Stimulated activated CD4-positive, alpha-beta T cell treated with anti-CD3 and anti-CD28 coated beads, Interleukin-2, amount 100 ng/mL, for 48 hours (primary cell): ENCODE data around the gene OR1S1.
"Not testable (repeated sequence)": the region's sequence is repeated elsewhere in the genome, so short reads cannot be mapped to it uniquely, and the experiment has no call there.

Source experiments
- DNase-seq, 2 donors: peaks; one replicate each; pipeline ENCODE4 v3.0.0-alpha.2; 2020

Gene OR1S1

DNA sequence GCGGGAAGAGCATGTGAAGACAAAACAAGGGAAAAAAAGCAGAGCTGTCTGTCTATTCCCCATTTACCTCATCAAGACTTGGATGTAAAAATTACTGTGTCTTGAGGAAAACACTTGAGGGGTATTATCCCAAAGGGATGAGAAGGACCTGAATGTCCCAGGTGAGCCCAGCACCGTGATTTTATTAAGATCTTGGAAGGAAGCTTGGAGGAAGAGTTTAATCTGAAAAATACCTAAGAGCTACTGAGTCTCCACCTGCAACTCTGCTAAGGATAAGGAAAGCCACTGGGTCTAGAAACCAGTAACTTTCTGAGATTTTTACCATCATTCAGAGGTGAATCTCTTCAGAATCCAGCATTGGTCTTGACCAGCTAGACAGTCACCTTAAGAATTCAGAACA is at the start of gene OR1S1:
TSS of gene OR1S1 (plus strand) at position 301 of the 400 bp plus-strand sequence.
- DNase-seq: not testable (repeated sequence)

DNA sequence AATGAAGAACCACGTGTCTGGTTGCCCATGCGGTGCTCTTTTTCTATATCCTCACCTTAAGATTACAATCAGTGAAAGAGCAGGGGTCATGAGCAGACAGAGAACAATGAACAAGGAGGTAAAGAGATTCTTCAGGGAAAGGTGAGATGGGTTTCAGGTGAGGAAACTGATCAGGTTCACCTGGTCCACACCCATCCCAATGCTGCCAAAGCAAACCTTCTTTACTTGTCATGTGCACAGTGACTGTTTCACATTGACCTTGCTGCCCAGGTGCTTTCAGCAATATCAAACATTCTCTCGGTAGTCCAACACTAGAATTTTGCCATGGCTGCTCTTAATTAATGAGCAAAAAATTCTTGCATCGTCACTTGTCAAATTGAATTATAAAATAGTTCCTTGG is 48.1 kb upstream of the OR1S1 start:
- no peak for DNase-seq

DNA sequence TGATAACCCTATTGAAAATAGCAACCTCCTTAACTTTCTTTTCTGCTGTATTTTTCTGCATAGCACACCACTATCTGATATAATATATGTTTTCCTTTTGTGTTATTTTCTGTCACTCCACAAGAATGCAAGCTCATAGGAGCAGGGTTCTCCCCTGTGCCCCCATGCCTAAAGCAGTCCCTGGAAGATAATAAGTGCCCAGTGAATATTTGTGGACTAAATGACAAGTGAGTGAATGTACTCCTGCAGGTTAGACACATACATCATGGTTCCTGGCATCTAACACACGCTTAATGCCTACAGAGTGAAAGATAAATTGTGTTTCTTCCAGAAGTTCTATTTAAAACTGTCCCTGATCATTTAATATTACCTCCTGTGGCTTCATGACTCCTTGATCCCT is 47.5 kb upstream of the OR1S1 start:
- DNase-seq: no peak

DNA sequence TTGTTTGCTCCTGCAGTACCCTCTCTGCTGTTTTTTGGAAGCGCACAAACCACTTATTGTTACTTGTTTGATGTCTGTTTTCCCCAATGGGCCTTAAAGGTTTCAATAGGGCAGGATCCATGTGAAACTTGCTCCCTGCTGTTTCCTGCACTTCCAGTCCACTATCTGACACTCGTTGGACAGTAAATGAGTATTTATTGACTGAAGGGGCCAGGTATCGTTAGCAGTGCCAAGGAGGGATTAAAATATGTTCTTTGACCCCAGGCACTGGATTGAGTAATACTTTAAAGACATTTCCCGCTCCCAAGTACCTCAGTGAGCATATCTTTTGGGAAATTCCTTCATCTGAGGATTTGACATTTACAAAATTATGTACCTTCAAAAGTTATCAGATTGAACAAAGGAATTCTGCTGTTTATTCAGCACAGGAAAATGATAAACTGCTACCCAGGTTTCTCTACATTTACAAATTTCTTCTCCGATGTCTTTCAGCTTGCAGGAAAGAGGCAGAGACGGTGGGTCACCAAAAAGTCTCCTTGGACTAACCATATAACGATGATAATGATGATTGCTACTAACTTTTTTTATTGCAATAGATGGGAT is 46.9 kb upstream of the OR1S1 start:
- no peak for DNase-seq

DNA sequence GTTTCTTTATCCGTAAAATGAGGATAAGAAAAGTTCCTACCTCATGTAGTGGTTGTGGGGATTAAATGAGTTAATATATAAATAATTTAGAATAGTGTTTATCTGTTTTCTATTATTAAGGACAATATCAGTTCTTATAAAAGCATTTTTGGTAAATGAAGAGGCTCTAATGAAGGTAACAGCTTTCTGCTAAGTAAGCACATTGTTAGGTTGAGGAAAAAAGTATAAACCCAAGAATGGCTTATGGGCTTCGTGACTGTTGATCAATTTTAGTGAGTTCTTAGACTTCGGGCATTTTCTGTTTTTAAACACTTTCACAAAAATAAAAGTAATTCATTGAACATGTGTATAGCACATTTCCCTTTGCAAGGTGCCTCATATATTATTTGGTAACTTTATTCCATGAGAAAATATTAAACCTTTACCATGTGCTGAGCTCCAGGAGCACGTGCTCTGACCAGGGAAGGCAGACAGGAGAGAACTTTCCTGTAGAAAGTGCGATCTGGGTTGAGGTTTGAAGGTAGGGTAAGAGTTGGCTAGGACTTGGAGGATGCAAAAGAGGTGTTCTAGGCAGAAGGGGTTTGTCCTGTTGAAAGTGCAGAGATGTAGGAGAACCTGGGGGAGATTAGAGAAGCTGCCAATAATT is 35.0 kb upstream of the OR1S1 start:
- no peak for DNase-seq

DNA sequence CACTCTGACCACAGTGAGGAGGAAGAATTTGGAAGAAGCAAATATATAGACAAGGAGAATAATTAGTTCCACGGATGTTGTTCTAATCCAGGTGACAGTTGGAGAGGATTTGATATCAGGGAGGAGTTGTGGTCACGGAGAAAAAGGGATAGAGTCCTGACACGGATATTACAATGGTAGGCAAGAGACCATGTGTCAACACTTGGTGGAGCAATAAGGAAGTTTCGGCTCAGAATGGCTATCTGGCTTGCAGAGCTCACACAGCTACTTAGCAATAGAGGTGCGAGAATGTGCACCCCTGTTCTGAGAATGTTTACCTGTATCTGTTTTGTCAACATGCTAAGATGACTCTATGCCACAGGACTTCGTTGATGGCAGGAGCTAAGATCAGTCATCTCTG is 34.1 kb upstream of the OR1S1 start:
- no peak for DNase-seq

DNA sequence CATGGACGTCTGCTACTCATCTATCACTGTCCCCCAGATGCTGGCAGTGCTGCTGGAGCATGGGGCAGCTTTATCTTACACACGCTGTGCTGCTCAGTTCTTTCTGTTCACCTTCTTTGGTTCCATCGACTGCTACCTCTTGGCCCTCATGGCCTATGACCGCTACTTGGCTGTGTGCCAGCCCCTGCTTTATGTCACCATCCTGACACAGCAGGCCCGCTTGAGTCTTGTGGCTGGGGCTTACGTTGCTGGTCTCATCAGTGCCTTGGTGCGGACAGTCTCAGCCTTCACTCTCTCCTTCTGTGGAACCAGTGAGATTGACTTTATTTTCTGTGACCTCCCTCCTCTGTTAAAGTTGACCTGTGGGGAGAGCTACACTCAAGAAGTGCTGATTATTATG is 32.9 kb upstream of the OR1S1 start:
- no peak for DNase-seq

DNA sequence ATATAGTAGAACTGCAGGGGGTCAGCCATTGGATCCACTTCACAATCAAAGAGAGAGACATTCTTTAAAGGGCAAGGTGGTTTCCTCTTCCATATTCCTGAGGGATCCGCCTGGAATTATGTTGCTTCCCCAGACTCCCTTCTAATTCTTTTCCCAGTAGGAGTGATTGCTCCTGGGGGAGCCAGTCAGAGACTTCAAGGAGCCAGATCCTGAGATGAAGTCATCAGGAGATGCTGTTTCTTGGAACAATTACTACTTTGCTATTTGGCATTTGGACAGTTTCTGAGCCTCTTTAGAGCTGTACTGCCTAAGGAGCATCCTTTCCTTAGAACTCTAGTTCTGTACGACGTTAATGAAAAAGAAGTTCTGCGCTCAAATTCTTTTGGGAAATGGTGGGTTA is 25.6 kb upstream of the OR1S1 start:
- DNase-seq: no peak

DNA sequence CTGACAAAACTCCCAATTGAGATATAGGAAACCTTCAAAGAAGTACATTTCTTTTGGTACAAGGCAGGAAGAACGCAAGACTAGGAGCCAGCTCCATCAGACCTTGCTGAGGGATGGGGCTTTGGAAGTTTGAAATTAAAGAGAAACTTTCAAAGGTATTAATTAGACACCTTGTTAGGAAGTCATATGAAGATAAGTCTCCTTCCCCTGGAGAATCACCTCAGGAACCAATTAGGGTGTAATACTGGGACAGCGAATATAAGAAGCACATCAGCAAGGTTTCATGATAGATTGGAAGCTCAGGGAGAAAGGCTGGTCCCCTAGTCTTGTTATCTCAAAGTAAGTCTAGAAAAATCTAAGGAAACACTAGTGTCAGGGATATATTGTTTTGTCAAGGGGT is 23.8 kb upstream of the OR1S1 start, which contains the start of gene OR9Q2:
TSS of gene OR9Q2 (plus strand) at position 301 of the 400 bp plus-strand sequence. CDS start 1,421 bp downstream, outside the sequence.
- DNase-seq: no peak

DNA sequence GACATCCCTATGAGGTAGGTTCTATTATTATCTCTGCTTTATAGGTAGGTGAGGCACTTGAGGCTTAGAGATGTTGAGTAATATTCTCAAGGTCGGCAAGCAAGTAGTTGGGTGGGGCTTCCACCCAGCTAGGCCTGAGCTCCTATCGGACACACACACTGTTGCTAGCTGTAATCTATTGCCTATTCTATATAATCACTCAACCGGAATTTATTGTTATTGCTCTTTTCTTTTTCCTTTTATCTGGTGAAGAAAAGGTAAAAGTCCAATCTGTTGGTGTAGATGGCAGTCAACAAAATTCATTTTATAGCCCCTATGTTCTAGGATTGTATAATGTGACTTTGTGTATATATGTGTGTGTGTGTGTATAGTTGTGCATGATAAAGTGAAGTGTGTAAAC is 20.3 kb upstream of the OR1S1 start:
- DNase-seq: no peak

DNA sequence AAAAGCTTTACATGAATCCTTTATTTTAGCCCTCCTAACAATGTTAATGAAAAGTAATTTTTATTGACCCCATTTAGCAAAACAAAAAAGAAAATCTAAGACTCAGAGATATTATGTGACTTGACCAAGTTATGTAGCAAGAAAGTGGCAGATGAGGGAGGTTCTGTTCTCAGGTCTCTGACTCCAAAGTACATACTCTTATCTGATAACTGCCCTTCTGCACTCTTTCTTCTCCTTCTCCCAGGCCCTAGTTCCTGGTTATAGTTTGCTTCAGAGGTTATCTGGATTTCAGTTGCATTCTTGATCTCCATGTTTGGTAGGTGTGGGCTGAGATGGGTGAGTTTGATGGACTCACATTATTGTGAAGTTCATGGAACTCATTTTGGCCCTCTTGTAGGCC is 19.1 kb upstream of the OR1S1 start:
- no peak for DNase-seq

DNA sequence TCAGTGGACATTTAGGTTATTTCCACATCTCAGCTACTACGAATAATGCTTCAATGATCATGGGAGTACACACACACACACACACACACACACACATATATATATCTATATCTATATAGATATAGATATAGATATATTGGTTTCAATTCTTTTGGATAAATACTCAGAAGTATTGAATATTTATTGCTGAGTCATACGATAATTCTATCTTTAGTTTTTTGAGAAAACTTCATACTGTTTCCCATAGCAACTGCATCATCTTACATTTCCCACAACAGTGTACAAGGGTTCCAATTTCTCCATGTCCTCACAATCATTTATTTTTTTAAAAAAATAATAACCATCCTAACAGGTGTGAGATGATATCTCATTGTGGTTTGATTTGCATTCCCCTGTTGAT is 16.6 kb upstream of the OR1S1 start:
- no peak for DNase-seq

DNA sequence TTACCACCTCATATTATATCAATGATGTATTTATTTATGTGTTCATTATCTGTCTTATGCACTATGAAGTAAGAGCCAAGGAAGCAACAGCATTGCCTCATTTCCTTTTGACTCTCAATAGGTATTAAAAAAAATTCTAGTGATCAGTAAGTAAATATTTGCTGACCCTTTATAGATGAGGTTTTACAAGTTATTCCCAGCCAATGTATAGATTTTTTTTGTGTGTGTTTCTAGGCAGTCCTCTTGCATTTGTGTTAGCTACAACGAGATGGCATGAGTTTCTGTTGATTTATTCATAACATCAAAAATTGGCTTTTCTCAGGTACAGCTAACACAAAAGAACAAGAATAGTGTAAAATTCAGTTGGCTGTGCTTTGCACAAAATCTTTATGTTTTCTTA is 13.2 kb upstream of the OR1S1 start:
- no peak for DNase-seq

DNA sequence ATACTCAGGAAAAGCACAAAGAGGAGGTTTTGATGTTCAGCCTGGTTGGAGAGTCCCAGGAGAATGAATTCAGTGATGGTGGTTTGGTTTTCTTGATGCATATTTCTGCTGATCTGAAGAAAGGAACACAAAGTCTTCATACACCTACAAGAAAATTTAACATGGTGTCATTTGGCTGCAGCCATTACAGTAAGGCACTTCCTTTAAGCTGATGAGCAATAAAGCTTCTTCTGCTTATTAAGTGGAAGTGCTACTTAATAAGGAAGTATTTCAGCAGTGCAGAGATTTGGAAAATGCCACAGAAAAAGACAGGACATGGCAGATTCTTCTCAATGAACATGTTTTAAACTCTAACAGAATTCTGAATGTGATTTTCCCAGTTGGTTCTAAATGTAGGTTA is 8.5 kb upstream of the OR1S1 start, which contains the start of gene OR1S2:
TSS of gene OR1S2 (minus strand) at position 101 of the 400 bp plus-strand sequence. CDS start at position 101, 0 bp downstream.
- no peak for DNase-seq

DNA sequence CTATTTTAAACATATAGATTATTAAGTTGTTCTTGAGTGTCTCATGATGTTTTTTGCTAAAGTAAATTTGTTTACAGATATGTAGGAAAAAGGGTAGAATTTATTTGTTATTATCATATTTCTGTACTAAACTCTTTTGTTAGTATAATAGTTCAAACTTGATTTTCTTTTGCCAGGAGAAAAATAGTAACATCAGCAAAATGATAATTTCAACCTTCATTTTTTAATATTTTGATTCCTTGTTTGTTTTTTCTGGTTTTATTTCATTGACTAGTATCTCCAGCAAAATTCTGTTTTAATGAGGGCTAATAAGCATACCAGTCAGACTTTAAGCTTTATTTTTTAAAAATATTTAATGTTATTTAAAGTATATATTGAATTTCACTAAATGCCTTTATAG is 4.0 kb downstream of the OR1S1 start:
- DNase-seq: no peak

DNA sequence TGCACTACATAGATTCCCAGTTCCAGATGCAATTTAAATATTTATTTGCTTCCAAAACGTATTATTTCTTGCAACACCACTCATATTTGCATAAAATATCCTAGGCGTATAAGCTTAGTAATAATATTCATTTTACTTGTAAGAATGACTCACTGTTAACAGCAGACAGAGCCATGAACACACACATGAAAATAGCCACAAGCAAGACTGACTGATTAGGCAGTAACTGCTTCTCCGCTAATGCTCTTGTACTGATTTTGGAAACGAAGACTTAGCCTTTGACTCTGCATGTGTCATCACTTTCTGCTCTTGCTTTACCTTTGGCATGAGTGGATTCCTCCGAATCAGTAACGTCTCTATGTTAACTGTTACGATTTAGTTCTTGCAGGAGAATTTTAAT is 10.2 kb downstream of the OR1S1 start:
- no peak for DNase-seq

DNA sequence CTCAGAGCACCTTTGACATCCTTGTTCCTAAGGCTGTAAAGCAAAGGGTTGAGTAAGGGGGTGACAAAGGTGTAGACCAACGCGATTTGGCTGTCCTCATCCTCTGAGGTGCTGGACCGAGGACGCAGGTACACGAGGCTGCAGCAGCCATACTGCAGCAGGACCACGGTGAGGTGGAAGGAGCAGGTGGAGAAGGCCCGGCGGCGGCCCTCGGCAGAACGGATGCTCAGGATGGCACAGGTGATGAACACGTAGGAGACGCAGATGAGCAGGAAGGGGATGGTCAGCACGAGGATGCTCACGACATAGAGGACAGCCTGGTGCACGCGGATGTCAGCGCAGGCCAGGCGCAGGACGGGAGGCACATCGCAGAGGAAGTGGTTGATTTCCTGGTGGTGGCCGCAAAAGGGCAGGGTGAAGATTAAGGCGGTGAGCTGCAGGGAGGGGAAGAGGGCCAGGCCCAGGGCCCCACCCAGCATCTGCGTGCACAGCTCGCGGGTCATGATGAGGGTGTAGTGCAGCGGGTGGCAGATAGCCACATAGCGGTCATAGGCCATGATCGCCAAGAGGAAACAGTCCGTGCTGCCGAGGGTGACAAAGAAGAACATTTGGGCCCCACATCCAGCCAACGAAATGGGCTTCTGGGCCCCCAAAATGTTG is 15.6 kb downstream of the OR1S1 start:
- DNase-seq: no peak

DNA sequence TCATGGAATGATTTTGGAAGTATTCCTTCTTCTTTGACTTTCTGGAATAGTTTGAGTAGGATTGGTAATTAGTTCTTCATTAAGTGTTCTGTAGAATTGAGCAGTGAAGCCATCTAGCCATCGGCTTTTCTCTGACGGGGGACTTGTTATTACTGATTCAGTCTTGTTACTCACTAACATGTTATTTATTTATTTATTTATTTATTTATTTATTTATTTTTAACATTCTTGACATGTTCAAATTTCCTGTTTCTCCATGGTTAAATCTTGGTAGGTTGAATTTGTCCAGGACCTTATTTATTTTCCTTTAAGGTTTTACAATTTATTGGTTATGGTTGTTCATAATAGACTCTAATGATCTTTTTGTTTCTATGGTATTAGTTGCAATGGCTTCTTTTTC is 31.4 kb downstream of the OR1S1 start:
- no peak for DNase-seq

DNA sequence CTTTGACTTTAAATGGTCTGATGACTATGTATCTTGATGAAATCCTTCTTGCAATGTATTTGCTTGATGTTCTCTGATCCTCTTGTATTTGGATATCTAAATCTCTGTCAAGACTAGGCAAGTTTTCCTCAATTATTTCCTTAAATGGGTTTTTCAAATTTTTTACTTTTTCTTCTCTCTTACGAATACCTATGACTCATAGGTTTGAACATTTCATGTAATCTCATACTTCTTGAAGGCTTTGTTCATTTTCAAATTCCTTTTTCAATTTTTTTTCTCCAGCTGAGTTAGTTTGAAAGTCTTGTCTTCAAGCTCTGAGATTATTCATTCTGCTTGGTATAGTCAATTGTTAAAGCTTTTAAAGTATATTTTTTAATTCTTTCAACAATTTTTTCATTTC is 42.4 kb downstream of the OR1S1 start:
- DNase-seq: no peak

DNA sequence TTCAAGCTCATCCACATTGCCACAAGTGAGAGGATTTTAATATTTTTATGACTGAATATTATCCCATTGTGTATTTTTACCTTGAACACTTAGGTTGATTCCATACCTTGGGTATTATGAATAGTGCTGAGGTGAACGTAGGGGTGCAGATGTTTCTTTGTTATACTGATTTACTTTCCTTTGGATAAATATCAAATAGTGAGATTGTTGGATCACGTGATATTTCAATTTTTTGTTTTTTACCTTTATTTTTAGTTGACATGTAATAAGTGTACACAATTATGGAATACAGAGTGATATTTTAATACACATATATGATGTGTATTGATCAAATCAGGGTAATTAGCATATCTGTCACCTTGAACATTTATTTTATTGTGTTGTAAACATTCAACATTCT is 47.5 kb downstream of the OR1S1 start:
- DNase-seq: no peak
